Fibroblast of pulmonary artery (primary cell): ENCODE data around the gene KLHL4.

ENCODE experiments used
- DNase-seq: peaks from one replicate; pipeline ENCODE4 v3.0.0-alpha.2; 2010; ENCODE audit warnings: low read depth
- H3K4me3 ChIP-seq: replicated peaks from 2 replicates; pipeline ENCODE4 v1.5.1; 2011; ENCODE audit warnings: low read depth, mild to moderate bottlenecking, control low read depth, low read length, moderate library complexity
- CTCF ChIP-seq: IDR thresholded peaks from 2 replicates; pipeline ENCODE4 v1.5.1; 2011; ENCODE audit warnings: mild to moderate bottlenecking, control low read depth, low read length, inconsistent platforms; ENCODE audit errors: missing control alignments

The KLHL4 gene

GRCh38 chrX:87518504-87518903 lies 902 bp downstream of the KLHL4 start:
- DNase-seq, result peak; percentile 14
- no peak for TF ChIP-seq CTCF
- peak overlapping the region; percentile 69 for H3K4me3 ChIP-seq

GRCh38 chrX:87525771-87526229 lies 8.2 kb downstream of the KLHL4 start:
- peak; percentile 80 for DNase-seq
- TF ChIP-seq CTCF, result no peak
- peak overlapping the region; percentile 22 for H3K4me3 ChIP-seq

GRCh38 chrX:87526281-87526680 lies 8.7 kb downstream of the KLHL4 start:
- no peak for DNase-seq
- TF ChIP-seq CTCF, result no peak
- no peak overlapping the region for H3K4me3 ChIP-seq

- no peak overlapping the region for H3K4me3 ChIP-seq
- no peak for TF ChIP-seq CTCF
- DNase-seq, result no peak
Observed at GRCh38 chrX:87528487-87528886, 10.9 kb downstream of the KLHL4 start.

- DNase-seq, result peak; percentile 23
- no peak for TF ChIP-seq CTCF
- no peak overlapping the region for H3K4me3 ChIP-seq
Observed at GRCh38 chrX:87571964-87572363, 54.4 kb downstream of the KLHL4 start.

- no peak overlapping the region for H3K4me3 ChIP-seq
- TF ChIP-seq CTCF, result no peak
- peak; percentile 59 for DNase-seq
Observed at GRCh38 chrX:87572901-87573300, 55.3 kb downstream of the KLHL4 start.

- DNase-seq, result peak; percentile 36
- peak; percentile 34 for TF ChIP-seq CTCF
- no peak overlapping the region for H3K4me3 ChIP-seq
Observed at GRCh38 chrX:87578978-87579377, 61.4 kb downstream of the KLHL4 start.
